Neuronal stem cell (in vitro differentiated cells): Measurements from ENCODE around the gene MPZL1.

Source experiments
- DNase-seq: peaks from one replicate; pipeline ENCODE4 v3.0.0-alpha.2; 2013; ENCODE audit warnings: low spot score
- H2AFZ ChIP-seq: one replicate; pipeline ENCODE4 v1.6.1; 2013; ENCODE audit warnings: mild to moderate bottlenecking, low read length, inconsistent platforms
- H2AK5ac ChIP-seq: 2 replicates; pipeline ENCODE4 v1.6.1; 2013; ENCODE audit warnings: low read depth, mild to moderate bottlenecking, inconsistent platforms, low read length, moderate library complexity, mixed read lengths
- H2BK120ac ChIP-seq: 2 replicates; pipeline ENCODE4 v1.6.1; 2013; ENCODE audit warnings: low read depth, mild to moderate bottlenecking, inconsistent platforms, low read length, moderate library complexity, mixed read lengths
- H2BK12ac ChIP-seq: one replicate; pipeline ENCODE4 v1.6.1; 2013; ENCODE audit warnings: low read length, inconsistent platforms
- H2BK15ac ChIP-seq: 2 replicates; pipeline ENCODE4 v1.6.1; 2013; ENCODE audit warnings: mild to moderate bottlenecking, low read length, inconsistent platforms, mixed read lengths
- H2BK5ac ChIP-seq: one replicate; pipeline ENCODE4 v1.6.1; 2013; ENCODE audit warnings: inconsistent platforms, mild to moderate bottlenecking, low read length, moderate library complexity
- H3K14ac ChIP-seq: one replicate; pipeline ENCODE4 v1.6.1; 2013; ENCODE audit warnings: low read length, inconsistent platforms
- H3K18ac ChIP-seq: 2 replicates; pipeline ENCODE4 v1.6.1; 2013; ENCODE audit warnings: low read length, inconsistent platforms
- H3K23ac ChIP-seq: 2 replicates; pipeline ENCODE4 v1.6.1; 2013; ENCODE audit warnings: low read depth, mild to moderate bottlenecking, mixed read lengths, low read length, inconsistent platforms; ENCODE audit not compliant: poor library complexity
- H3K27ac ChIP-seq: replicated peaks from 3 replicates; pipeline ENCODE4 v1.5.1; 2013; ENCODE audit warnings: low read length, inconsistent platforms
- H3K27me3 ChIP-seq, 3 experiments: 2 replicates each; pipeline ENCODE4 v1.6.1; 2013; ENCODE audit warnings: low read length in 3 of 3, mild to moderate bottlenecking in 2 of 3, inconsistent platforms in 1 of 3, low read depth in 1 of 3, mixed read lengths in 1 of 3, moderate library complexity in 1 of 3; ENCODE audit not compliant: control insufficient read depth in 3 of 3, insufficient read depth in 3 of 3
- H3K36me3 ChIP-seq, 2 donors: replicated peaks in 1 of 2; 2 replicates each; pipeline ENCODE4 v1.6.1; 2013; ENCODE audit warnings: low read length in 2 of 2; ENCODE audit not compliant: control insufficient read depth in 2 of 2, insufficient read depth in 2 of 2
- H3K4ac ChIP-seq: 2 replicates; pipeline ENCODE4 v1.6.1; 2013; ENCODE audit warnings: inconsistent platforms, mild to moderate bottlenecking, low read length, moderate library complexity
- H3K4me1 ChIP-seq, 2 donors: 1 replicate in 1 of 2; 2 replicates in 1 of 2; pipeline ENCODE4 v1.6.1; 2013; ENCODE audit warnings: low read length in 2 of 2, low read depth in 1 of 2; ENCODE audit not compliant: control insufficient read depth in 2 of 2, insufficient read depth in 1 of 2
- H3K4me2 ChIP-seq: one replicate; pipeline ENCODE4 v1.6.1; 2013; ENCODE audit warnings: mild to moderate bottlenecking, low read length, inconsistent platforms; ENCODE audit not compliant: insufficient read depth, poor library complexity, severe bottlenecking
- H3K4me3 ChIP-seq, 2 donors: 2 replicates each; pipeline ENCODE4 v1.5.1; 2013; ENCODE audit warnings: low read length in 2 of 2, mild to moderate bottlenecking in 2 of 2, inconsistent platforms in 1 of 2, moderate library complexity in 1 of 2
- H3K79me1 ChIP-seq: one replicate; pipeline ENCODE4 v1.6.1; 2013; ENCODE audit warnings: low read depth, mild to moderate bottlenecking, inconsistent platforms, low read length, moderate library complexity
- H3K9ac ChIP-seq: one replicate; pipeline ENCODE4 v1.6.1; 2013; ENCODE audit warnings: mild to moderate bottlenecking, low read depth, low read length, inconsistent platforms; ENCODE audit not compliant: poor library complexity
- H3K9me3 ChIP-seq, 2 donors: replicated peaks in 1 of 2; 2 replicates each; pipeline versions ENCODE3 to v1.6.1; 2013; ENCODE audit warnings: low read length in 2 of 2, mild to moderate bottlenecking in 2 of 2, inconsistent platforms in 1 of 2, low read depth in 1 of 2, mixed read lengths in 1 of 2, moderate library complexity in 1 of 2; ENCODE audit not compliant: control insufficient read depth in 2 of 2, insufficient read depth in 1 of 2
- H4K8ac ChIP-seq: one replicate; pipeline ENCODE4 v1.6.1; 2013; ENCODE audit warnings: low read depth, mild to moderate bottlenecking, inconsistent platforms, low read length, moderate library complexity
- H4K91ac ChIP-seq: one replicate; pipeline ENCODE4 v1.6.1; 2013; ENCODE audit warnings: low read length, low read depth, mild to moderate bottlenecking, inconsistent platforms; ENCODE audit not compliant: poor library complexity
- WGBS, 2 donors: extraction: QIAGEN DNeasy Blood & Tissue Kit; methylation state at CpG; one replicate each; pipeline ENCODE4 v1.1.7; 2013; ENCODE audit warnings: missing lambda C conversion rate in 2 of 2, mixed read lengths in 1 of 2; ENCODE audit not compliant: insufficient read length in 2 of 2, insufficient replicate concordance in 1 of 2; ENCODE audit errors: extremely low coverage in 2 of 2; 5-methylcytosine and 5-hydroxymethylcytosine counted together

MPZL1 gene

DNA sequence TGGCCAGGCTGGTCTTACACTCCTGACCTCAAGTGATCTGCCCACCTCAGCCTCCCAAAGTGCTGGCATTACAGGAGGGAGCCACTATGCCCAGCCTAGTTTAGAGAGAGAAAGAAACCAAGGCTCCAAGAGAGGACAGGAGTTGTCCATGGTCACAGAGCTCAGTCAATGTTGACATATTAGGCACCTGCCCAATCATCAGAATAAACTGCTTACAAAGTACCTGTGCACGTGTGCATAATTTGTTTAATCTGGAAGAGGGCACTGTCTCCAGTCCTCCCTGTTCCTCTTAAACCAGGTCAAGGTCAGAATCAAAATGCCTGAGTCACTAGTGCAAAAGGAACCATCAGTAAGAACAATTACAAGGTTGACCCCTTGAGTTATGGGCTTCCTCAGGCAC is 20.3 kb upstream of the MPZL1 start:
- H4K8ac ChIP-seq: no peak overlapping the region
- H2AFZ ChIP-seq: no peak overlapping the region
- no peak overlapping the region for H2BK5ac ChIP-seq
- DNase-seq: no peak
- H3K9me3 ChIP-seq: no peaks in the 10 kb centered on the region
- no peaks in the 10 kb centered on the region for H3K36me3 ChIP-seq
- no peak overlapping the region for H3K27ac ChIP-seq
- no peak overlapping the region for H3K4me3 ChIP-seq
- no peak overlapping the region for H3K4me2 ChIP-seq
- no peak overlapping the region for H2BK120ac ChIP-seq
- WGBS, 2 donors: no CpG with 5 or more reads among the region's 1 CpG
- H3K18ac ChIP-seq: no peak overlapping the region
- peaks cover 6 to 9% of the 10 kb centered on the region in 2 donors for H3K4me1 ChIP-seq
- no peak overlapping the region for H2BK15ac ChIP-seq
- H3K9ac ChIP-seq: no peak overlapping the region
- H3K27me3 ChIP-seq: peaks cover 0 to 30% (median 0%) of the 10 kb centered on the region in 3 experiments
- H3K23ac ChIP-seq: no peak overlapping the region
- H3K4ac ChIP-seq: no peak overlapping the region
- no peaks in the 10 kb centered on the region for H3K79me1 ChIP-seq
- no peak overlapping the region for H2AK5ac ChIP-seq
- H2BK12ac ChIP-seq: no peak overlapping the region
- H4K91ac ChIP-seq: no peak overlapping the region
- H3K14ac ChIP-seq: no peak overlapping the region

DNA sequence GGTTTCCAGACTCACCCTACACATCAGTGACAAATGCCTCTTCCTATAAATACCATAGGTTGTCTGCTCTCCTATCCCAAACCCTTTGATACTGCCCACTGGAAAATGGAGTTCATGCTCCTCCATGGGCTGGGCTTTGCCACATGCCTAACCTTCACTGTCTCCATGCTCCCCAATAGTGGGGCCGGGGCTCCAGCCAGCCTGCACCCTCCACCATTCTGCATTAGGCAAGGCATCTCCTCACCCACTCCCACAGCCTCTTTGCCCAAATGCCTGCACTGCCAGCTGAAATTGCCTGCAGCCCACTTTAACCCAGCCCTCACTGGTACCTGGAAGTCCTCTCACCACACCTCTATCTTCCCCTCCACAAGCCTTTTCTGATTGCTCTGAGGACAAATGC is 18.2 kb upstream of the MPZL1 start:
- no peak overlapping the region for H3K27ac ChIP-seq
- no peak overlapping the region for H3K4ac ChIP-seq
- H4K91ac ChIP-seq: no peak overlapping the region
- H3K18ac ChIP-seq: no peak overlapping the region
- no peak overlapping the region for H3K23ac ChIP-seq
- no CpG with 5 or more reads among the region's 1 CpG for WGBS, 2 donors
- peaks cover 9 to 10% of the 10 kb centered on the region in 2 donors for H3K4me1 ChIP-seq
- H3K14ac ChIP-seq: no peak overlapping the region
- H3K79me1 ChIP-seq: no peaks in the 10 kb centered on the region
- no peaks in the 10 kb centered on the region for H3K36me3 ChIP-seq
- DNase-seq: no peak
- no peak overlapping the region for H2BK12ac ChIP-seq
- H4K8ac ChIP-seq: no peak overlapping the region
- peaks cover 0 to 30% (median 0%) of the 10 kb centered on the region in 3 experiments for H3K27me3 ChIP-seq
- H2BK15ac ChIP-seq: no peak overlapping the region
- no peak overlapping the region for H2BK5ac ChIP-seq
- no peak overlapping the region for H2BK120ac ChIP-seq
- no peak overlapping the region for H3K9ac ChIP-seq
- H2AK5ac ChIP-seq: no peak overlapping the region
- no peak overlapping the region for H3K4me2 ChIP-seq
- H2AFZ ChIP-seq: no peak overlapping the region
- no peaks in the 10 kb centered on the region for H3K9me3 ChIP-seq
- H3K4me3 ChIP-seq: no peak overlapping the region

DNA sequence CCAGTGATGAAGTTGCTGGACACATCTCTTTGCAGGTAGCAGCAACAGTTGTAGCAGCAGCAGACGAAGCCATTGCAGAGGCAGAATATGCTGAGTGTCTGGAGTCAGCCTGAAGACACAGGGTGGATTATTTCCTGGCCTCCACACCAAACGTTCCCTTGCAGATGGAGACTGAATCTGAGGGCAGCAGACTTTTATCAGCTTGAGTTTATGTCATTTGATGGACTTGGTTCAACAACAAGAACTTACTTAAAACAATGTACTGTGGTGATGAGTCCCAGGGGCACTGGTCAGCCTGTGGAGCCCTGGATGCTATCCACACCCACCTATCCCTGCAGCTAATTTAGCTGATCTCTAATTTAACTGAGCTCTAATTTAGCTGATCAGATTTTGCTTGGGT is 17.1 kb upstream of the MPZL1 start:
- Histone ChIP-seq H3K4ac (no peak overlapping the region), H3K14ac (no peak overlapping the region), H3K18ac (no peak overlapping the region), H3K4me2 (no peak overlapping the region), H3K79me1 (no peaks in the 10 kb centered on the region), H4K8ac (no peak overlapping the region), H3K27me3 (peaks cover 0 to 30% (median 0%) of the 10 kb centered on the region in 3 experiments), H4K91ac (no peak overlapping the region), H3K27ac (no peak overlapping the region), H2BK5ac (no peak overlapping the region), H3K23ac (no peak overlapping the region), H2BK12ac (no peak overlapping the region), H3K4me3 (no peak overlapping the region), H2BK120ac (no peak overlapping the region), H2BK15ac (no peak overlapping the region), H3K4me1 (peaks cover 9 to 10% of the 10 kb centered on the region in 2 donors), H3K9ac (no peak overlapping the region), H2AK5ac (no peak overlapping the region), H3K36me3 (no peaks in the 10 kb centered on the region), H2AFZ (no peak overlapping the region), H3K9me3 (no peaks in the 10 kb centered on the region)
- DNase-seq: no peak
- no CpG with 5 or more reads among the region's 2 CpGs for WGBS, 2 donors

DNA sequence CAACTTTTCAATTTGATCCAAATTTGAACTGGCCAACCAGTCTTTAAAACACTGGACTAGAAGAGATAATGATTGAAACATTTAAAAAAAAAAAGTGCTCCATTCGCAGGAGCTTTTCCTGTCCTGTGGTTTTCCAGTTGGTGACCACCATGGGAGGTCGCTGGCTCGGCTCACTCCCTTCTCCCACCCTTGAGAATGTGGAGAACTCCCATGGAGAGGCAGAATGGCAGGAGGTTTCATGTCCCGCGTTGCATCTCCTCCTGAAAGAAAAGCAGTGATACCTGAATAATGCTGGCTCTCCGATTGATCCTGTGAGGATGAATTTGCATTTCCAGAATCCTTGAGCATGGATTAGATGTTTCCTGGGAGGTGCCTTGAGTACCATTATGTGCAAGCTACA is 16.5 kb upstream of the MPZL1 start:
- H3K9me3 ChIP-seq: no peaks in the 10 kb centered on the region
- no peak for DNase-seq
- no peak overlapping the region for H3K14ac ChIP-seq

More for the DNA sequence above, 16.5 kb upstream of the MPZL1 start:
- H4K91ac ChIP-seq: no peak overlapping the region
- no peak overlapping the region for H3K9ac ChIP-seq
- no CpG with 5 or more reads among the region's 6 CpGs for WGBS, 2 donors
- no peaks in the 10 kb centered on the region for H3K79me1 ChIP-seq
- no peak overlapping the region for H3K23ac ChIP-seq
- no peak overlapping the region for H4K8ac ChIP-seq
- H3K4me1 ChIP-seq: peaks cover 10% of the 10 kb centered on the region in 2 donors
- no peak overlapping the region for H2BK120ac ChIP-seq
- H3K27ac ChIP-seq: no peak overlapping the region
- no peak overlapping the region for H2BK5ac ChIP-seq
- no peak overlapping the region for H2BK15ac ChIP-seq
- no peak overlapping the region for H3K18ac ChIP-seq
- H2AFZ ChIP-seq: no peak overlapping the region
- no peak overlapping the region for H3K4me3 ChIP-seq
- no peak overlapping the region for H2BK12ac ChIP-seq
- H3K27me3 ChIP-seq: peaks cover 0 to 32% (median 0%) of the 10 kb centered on the region in 3 experiments
- no peak overlapping the region for H3K4me2 ChIP-seq
- no peak overlapping the region for H3K4ac ChIP-seq
- H3K36me3 ChIP-seq: no peaks in the 10 kb centered on the region
- no peak overlapping the region for H2AK5ac ChIP-seq
